Keratinocyte (primary cell): ENCODE data around the gene FRS2. TPM values are rescaled to one million over a fixed set of nuclear protein-coding genes. Genes with fewer than 3 reads are reported as not detected.

ENCODE experiments used
- DNase-seq: peaks from one replicate; pipeline ENCODE4 v3.0.0-alpha.2; 2011; ENCODE audit warnings: low read depth, missing footprints, low spot score
- FAIRE-seq: peaks from 2 replicates; lab custom pipeline; 2011; peaks lifted over from hg19 to GRCh38; lab: Jason Lieb, UNC
- H2AFZ ChIP-seq: 2 replicates; pipeline ENCODE4 v1.6.0; 2012; ENCODE audit warnings: low read length, control low read depth, inconsistent platforms; ENCODE audit not compliant: control insufficient read depth
- H3K27ac ChIP-seq: 2 replicates; pipeline ENCODE4 v1.5.1; 2011; ENCODE audit warnings: low read length; ENCODE audit not compliant: control insufficient read depth, insufficient read depth
- H3K27me3 ChIP-seq: 3 replicates; pipeline ENCODE4 v1.6.0; 2011; ENCODE audit warnings: low read length; ENCODE audit not compliant: control insufficient read depth, insufficient read depth; ENCODE audit errors: extremely low read depth
- H3K36me3 ChIP-seq, 2 experiments: 2 replicates in 1 of 2; 3 replicates in 1 of 2; pipeline ENCODE4 v1.5.1; 2011; ENCODE audit warnings: low read length in 2 of 2, mild to moderate bottlenecking in 1 of 2; ENCODE audit not compliant: control insufficient read depth in 2 of 2, insufficient read depth in 2 of 2; ENCODE audit errors: extremely low read depth in 1 of 2
- H3K4me1 ChIP-seq: 3 replicates; pipeline ENCODE4 v1.5.1; 2011; ENCODE audit warnings: low read length; ENCODE audit not compliant: control insufficient read depth, insufficient read depth; ENCODE audit errors: extremely low read depth
- H3K4me2 ChIP-seq: 3 replicates; pipeline ENCODE4 v1.6.0; 2011; ENCODE audit warnings: low read depth, low read length; ENCODE audit not compliant: control insufficient read depth, insufficient read depth; ENCODE audit errors: extremely low read depth
- H3K4me3 ChIP-seq, 3 experiments: fragments of 200-600 bp in 1 of 3; sonication (generic) in 1 of 3; 2 replicates in 2 of 3; 3 replicates in 1 of 3; pipeline ENCODE4 v1.5.1; 2011 to 2016; ENCODE audit warnings: low read length in 3 of 3, mild to moderate bottlenecking in 3 of 3, control low read depth in 2 of 3, inconsistent platforms in 1 of 3, low read depth in 1 of 3, mixed read lengths in 1 of 3, mixed run types in 1 of 3, moderate library complexity in 1 of 3; ENCODE audit not compliant: control insufficient read depth in 2 of 3, insufficient read depth in 2 of 3; ENCODE audit errors: extremely low read depth in 1 of 3
- H3K79me2 ChIP-seq: 2 replicates; pipeline ENCODE4 v1.6.0; 2012; ENCODE audit warnings: low read length; ENCODE audit not compliant: control insufficient read depth, insufficient read depth
- H3K9ac ChIP-seq: 3 replicates; pipeline ENCODE4 v1.6.0; 2011; ENCODE audit warnings: low read length; ENCODE audit not compliant: control insufficient read depth, insufficient read depth; ENCODE audit errors: extremely low read depth
- H3K9me1 ChIP-seq: 3 replicates; pipeline ENCODE4 v1.6.0; 2011; ENCODE audit warnings: low read length; ENCODE audit not compliant: control insufficient read depth, insufficient read depth; ENCODE audit errors: extremely low read depth
- H3K9me3 ChIP-seq: 2 replicates; pipeline ENCODE4 v1.5.1; 2012; ENCODE audit warnings: low read depth, low read length; ENCODE audit not compliant: control insufficient read depth
- H4K20me1 ChIP-seq: 3 replicates; pipeline ENCODE4 v1.6.0; 2011; ENCODE audit warnings: low read length; ENCODE audit not compliant: control insufficient read depth, insufficient read depth; ENCODE audit errors: extremely low read depth
- EZH2 ChIP-seq: IDR thresholded peaks from one replicate; pipeline ENCODE4 v1.6.1; 2012; ENCODE audit warnings: inconsistent platforms, mild to moderate bottlenecking, low read length, moderate library complexity
- dilution Hi-C: fragments of 300-500 bp; cut with MboI; formaldehyde crosslinking; loops from one replicate; pipeline ENCODE4 v1.7.0; 2020; ENCODE audit warnings: low sequenced_read_pairs; ENCODE audit not compliant: extremely low pct_ligation_motif_present
- polyA plus RNA-seq, 5 experiments: library from polyadenylated mRNA; depleted of rRNA in 3 of 5; stranded (reverse) in 3 of 5; stranded (forward) in 1 of 5; unstranded in 1 of 5; fragments of >200 nt; gene quantifications; 1 replicate in 1 of 5; 2 replicates in 3 of 5; 3 replicates in 1 of 5; pipeline versions ENCODE4 v1.2.1 to v1.2.3, GENCODE V29; 2011 to 2012; ENCODE audit warnings: missing spikeins in 2 of 5, low read depth in 1 of 5, low replicate concordance in 1 of 5
- TF ChIP-seq, protein P1 (sequence below), 3 experiments: IDR thresholded peaks in 1 of 3; conservative IDR thresholded peaks in 1 of 3; optimal IDR thresholded peaks in 1 of 3; 2 replicates in 2 of 3; 3 replicates in 1 of 3; pipeline versions ENCODE3 to v1.5.1; 2011; ENCODE audit warnings: low read length in 3 of 3, mild to moderate bottlenecking in 3 of 3, moderate library complexity in 2 of 3, control low read depth in 1 of 3, inconsistent platforms in 1 of 3; ENCODE audit not compliant: insufficient read depth in 2 of 3; ENCODE audit errors: extremely low read depth in 1 of 3

The FRS2 gene
- polyA plus RNA-seq, 1 donor (not counting 4 experiments of a cell fraction or from before 2014, with no cell fraction given) = 28.6 TPM

DNA sequence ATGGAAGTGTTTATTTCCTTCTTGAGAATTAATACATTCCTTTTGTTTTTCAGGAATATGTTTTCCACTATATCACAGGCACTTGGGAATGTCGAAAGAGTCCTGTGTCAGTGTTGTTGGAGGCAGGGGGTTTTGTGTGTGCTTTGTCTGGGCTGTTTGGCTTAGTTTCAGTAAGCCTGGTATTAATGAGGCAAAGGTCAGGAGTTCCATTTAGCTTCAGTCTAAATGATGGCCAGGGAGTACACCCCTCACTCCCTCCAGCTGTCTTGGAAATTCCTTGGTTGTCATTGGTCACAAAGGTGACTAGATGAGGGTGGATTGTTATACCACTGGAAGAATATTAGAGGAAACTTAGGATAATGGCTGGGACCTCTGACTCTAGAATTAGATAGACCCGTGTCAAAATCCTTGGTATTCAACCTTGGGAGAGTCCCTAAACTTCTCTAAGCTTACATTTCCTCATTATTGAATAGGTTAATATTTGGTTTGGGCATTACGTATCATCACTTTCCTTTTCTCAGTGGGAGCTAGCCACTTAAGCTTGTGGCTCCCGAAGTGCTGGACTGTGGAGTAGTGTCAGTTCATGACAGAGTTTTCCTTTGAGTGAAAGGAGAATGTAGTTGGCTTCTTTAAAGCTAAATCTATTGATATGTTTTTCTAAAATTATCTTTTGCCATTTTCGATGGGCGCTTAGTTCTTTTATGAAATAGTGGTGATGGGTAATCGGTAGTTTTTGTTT, 5.2 kb downstream of the FRS2 start:
- Histone ChIP-seq H3K9ac (no peak overlapping the region), H3K36me3 (no peaks in the 10 kb centered on the region), H2AFZ (no peak overlapping the region), H3K4me2 (no peak overlapping the region), H3K9me1 (peaks cover 2% of the 10 kb centered on the region), H3K4me3 (no peak overlapping the region), H3K4me1 (peaks cover 12% of the 10 kb centered on the region), H3K79me2 (peaks cover 93% of the 10 kb centered on the region), H4K20me1 (peaks cover 3% of the 10 kb centered on the region), H3K27me3 (no peaks in the 10 kb centered on the region), H3K9me3 (no peaks in the 10 kb centered on the region), H3K27ac (no peak overlapping the region)
- dilution Hi-C loops = no loop called here
- FAIRE-seq = no peak
- TF ChIP-seq EZH2 = no peak
- TF ChIP-seq, protein P1, sequence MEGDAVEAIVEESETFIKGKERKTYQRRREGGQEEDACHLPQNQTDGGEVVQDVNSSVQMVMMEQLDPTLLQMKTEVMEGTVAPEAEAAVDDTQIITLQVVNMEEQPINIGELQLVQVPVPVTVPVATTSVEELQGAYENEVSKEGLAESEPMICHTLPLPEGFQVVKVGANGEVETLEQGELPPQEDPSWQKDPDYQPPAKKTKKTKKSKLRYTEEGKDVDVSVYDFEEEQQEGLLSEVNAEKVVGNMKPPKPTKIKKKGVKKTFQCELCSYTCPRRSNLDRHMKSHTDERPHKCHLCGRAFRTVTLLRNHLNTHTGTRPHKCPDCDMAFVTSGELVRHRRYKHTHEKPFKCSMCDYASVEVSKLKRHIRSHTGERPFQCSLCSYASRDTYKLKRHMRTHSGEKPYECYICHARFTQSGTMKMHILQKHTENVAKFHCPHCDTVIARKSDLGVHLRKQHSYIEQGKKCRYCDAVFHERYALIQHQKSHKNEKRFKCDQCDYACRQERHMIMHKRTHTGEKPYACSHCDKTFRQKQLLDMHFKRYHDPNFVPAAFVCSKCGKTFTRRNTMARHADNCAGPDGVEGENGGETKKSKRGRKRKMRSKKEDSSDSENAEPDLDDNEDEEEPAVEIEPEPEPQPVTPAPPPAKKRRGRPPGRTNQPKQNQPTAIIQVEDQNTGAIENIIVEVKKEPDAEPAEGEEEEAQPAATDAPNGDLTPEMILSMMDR (optimal IDR thresholded peaks at IDR 0.05 in 1 of 3, IDR thresholded peaks at IDR 0.05 in 1 of 3, conservative IDR thresholded peaks at IDR 0.05 in 1 of 3; ENCODE audit: extremely low read depth in 1 of 3, insufficient read depth in 2 of 3, low read length in 3 of 3) = no peak
- DNase-seq = no peak

DNA sequence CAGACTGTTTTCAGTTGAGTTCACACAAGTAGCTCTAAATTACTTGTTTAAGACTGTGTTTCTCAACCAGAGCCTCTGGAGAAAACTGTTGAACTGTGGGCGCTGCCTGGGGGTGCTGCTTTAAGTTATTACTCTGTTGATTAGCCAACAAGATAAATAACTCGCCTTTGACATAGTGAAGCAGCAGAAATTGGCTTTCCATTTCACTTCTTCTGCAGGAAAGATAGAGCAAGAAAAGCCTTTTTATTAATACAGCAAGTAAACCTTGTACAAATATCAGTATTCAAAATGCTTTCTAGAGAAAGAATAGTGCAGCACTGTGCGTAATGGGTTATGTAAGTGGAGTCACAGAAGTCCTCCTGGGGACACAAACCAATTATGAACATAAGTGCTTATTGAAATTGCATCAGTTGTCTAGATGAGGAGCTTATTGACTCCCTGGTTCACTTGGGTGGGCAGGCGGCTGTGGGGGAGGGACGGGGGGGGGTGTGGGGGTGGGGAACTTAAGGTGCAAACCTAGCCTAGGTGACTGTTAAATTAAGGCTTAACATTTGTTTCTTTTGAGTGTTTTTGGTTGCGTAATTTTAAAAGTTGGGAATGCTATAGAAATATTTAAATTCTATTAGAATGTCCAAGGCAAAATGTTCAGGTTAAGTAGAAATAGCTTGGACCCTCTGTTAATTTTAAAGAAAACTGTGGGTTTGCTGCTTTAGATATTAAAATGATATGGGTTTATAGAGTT, 6.3 kb downstream of the FRS2 start:
- Histone ChIP-seq H3K4me3 (no peak overlapping the region), H3K36me3 (no peaks in the 10 kb centered on the region), H3K79me2 (peaks cover 93% of the 10 kb centered on the region), H3K4me2 (no peak overlapping the region), H3K27me3 (no peaks in the 10 kb centered on the region), H3K9ac (no peak overlapping the region), H3K9me1 (peaks cover 2% of the 10 kb centered on the region), H4K20me1 (peaks cover 3% of the 10 kb centered on the region), H3K4me1 (peaks cover 10% of the 10 kb centered on the region), H3K9me3 (no peaks in the 10 kb centered on the region), H2AFZ (no peak overlapping the region), H3K27ac (no peak overlapping the region)
- DNase-seq (no peak), FAIRE-seq (no peak)
- dilution Hi-C loops = no loop called here
- no peak for TF ChIP-seq EZH2
- TF ChIP-seq, protein P1 (optimal IDR thresholded peaks at IDR 0.05 in 1 of 3, IDR thresholded peaks at IDR 0.05 in 1 of 3, conservative IDR thresholded peaks at IDR 0.05 in 1 of 3; ENCODE audit: extremely low read depth in 1 of 3, insufficient read depth in 2 of 3, low read length in 3 of 3) = no peak
